GM19240 (cell line): ENCODE measurements around the gene ENOPH1.
"Not testable (repeated sequence)": the region's sequence is repeated elsewhere in the genome, so short reads cannot be mapped to it uniquely, and the experiment has no call there.

ENCODE experiments used
- DNase-seq: peaks from one replicate; pipeline ENCODE4 v3.0.0; 2011; ENCODE audit warnings: low spot score; ENCODE audit not compliant: insufficient read length

Gene ENOPH1

DNA sequence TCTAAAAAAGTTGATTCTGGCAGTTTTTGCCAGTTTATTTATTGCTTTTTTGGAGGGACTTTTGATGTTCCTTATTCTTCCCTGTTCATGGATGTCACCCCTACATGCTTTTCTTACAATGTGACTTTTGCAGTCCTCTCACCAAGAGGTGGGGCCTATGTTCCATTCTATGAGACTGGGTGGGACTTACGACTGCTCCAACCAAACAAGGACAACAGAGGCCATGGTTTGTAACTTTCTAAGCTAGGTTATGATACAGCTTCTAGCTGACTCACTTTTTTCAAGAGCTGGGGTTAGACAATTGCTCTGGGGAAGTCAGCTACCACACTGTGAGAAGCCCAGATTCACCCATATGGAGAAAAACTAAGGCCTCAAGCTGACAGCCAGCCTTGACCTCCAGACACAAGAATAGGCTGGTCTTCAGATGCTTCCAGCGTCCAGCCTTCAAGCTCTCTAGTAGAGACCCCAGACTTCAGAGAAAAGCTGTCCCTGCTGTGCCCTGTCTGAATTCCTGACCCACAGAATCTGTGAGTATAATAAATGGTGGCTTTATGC is 39.5 kb downstream of the ENOPH1 start:
- no peak for DNase-seq

DNA sequence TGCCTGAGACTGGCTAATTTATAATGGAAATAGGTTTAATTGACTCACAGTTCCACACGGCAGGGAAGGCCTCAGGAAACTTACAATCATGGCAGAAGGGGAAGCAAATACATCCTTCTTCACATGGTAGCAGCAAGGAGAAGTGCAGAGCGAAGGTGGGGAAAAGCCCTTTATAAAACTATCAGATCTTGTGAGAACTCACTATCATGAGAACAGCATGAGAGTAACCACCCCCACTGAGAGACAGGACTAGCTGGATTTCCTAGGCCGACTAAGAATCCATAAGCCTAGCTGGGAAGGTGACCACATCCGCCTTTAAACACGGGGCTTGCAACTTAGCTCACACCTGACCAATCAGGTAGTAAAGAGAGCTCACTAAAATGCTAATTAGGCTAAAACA is 42.7 kb downstream of the ENOPH1 start:
- not testable (repeated sequence) for DNase-seq

- DNase-seq: no peak
These were observed 43.3 kb downstream of the ENOPH1 start for GRCh38 chr4:82473621-82474164.

DNA sequence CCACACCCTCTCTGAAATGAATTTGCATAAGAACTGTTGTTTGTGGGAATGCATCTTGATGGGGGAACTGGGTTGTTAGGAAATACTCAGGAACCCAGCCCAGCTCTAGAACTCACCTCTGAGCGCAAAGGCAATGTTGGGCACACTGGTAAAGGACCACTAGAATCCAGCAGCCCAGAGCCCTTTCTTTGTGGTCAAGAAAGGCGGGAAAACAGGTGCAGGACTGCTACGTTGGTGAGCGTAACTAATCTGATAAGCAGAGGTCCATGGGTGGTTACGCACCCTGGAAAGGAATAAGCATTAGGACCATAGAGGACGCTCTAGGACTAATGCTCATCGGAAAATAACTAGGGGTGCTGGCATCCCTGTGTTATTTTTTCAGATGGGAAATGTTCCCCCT is 45.5 kb downstream of the ENOPH1 start:
- DNase-seq: not testable (repeated sequence)

DNA sequence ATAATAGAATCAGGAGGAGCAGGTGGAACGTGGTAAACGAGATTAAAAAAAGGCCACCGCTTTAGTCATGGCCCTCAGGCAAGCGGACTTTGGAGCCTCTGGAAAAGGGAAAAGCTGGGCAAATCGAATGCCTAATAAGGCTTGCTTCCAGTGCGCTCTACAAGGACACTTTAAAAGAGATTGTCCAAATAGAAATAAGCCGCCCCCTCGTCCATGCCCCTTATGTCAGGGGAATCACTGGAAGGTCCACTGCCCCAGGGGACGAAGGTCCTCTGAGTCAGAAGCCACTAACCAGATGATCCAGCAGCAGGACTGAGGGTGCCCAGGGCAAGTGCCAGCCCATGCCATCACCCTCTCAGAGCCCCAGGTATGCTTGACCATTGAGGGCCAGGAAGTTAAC is 47.1 kb downstream of the ENOPH1 start:
- not testable (repeated sequence) for DNase-seq

- no peak for DNase-seq
These were observed 49.2 kb downstream of the ENOPH1 start for GRCh38 chr4:82479562-82479961.

GRCh38 chr4:82480771-82481505 is 50.5 kb downstream of the ENOPH1 start:
- DNase-seq: no peak

DNA sequence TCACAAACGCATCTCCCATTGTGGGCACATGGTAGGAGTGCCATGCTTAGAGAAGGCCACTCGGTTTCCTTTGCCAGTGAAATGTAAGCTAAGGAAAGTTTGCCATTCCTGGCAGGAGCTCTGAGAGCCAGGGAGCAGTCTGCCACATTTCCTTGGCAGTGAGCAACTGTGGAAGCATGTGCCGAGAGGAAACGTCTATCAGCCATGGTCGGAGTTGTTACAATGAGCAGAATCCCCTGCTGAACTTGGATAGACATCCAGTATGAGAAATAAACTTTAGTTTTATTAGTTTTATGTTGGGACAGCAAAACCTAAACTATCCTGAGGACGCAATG is 51.1 kb downstream of the ENOPH1 start:
- DNase-seq: no peak

- DNase-seq: no peak
These were observed 52.0 kb downstream of the ENOPH1 start for GRCh38 chr4:82482387-82482786.

- DNase-seq: no peak
These were observed 54.8 kb downstream of the ENOPH1 start for GRCh38 chr4:82484996-82485783.

- DNase-seq: no peak
These were observed 58.7 kb downstream of the ENOPH1 start for GRCh38 chr4:82489076-82489475.

GRCh38 chr4:82489987-82490386 is 59.6 kb downstream of the ENOPH1 start:
- no peak for DNase-seq

GRCh38 chr4:82491251-82491960 is 61.0 kb downstream of the ENOPH1 start:
- DNase-seq: no peak

GRCh38 chr4:82493721-82494425 is 63.5 kb downstream of the ENOPH1 start:
- DNase-seq: no peak

DNA sequence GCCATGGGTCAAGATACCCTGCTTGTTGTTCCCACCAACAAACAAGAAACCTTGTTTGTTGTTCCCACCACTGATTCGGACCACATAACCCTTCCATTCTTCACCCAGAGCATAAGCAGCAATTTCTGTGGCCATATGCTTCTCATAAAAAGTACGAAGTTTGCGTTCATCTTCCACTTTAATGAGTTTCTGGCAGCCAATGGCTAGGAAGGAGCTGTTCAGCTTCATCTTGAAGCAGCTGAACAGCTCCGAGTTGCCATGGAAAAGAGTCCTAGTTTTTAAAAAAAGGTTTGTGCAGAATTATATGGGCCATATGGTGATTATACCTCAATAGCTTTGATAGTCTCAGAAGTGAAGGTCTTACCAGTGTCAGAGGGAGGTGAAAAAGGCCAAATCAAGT is 65.3 kb downstream of the ENOPH1 start:
- DNase-seq: no peak

DNA sequence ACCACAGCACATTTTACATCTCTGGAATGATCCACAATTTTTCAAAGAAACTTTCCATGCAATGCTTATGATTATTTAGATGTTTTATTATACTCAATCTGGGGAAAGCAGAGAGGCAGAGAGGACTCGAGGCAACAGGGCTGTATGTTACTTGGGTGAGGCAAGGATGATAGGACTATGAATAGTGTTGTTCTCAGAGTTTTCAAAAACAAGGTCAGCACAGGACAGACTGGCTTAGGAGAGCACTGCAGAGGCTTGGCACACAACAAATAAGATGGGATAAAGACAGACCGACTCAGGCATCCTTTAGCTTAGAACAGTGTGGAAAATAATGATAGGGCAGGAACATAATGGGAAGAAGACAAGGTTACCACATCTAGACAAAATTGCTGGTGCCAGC is 66.0 kb downstream of the ENOPH1 start:
- DNase-seq: no peak

DNA sequence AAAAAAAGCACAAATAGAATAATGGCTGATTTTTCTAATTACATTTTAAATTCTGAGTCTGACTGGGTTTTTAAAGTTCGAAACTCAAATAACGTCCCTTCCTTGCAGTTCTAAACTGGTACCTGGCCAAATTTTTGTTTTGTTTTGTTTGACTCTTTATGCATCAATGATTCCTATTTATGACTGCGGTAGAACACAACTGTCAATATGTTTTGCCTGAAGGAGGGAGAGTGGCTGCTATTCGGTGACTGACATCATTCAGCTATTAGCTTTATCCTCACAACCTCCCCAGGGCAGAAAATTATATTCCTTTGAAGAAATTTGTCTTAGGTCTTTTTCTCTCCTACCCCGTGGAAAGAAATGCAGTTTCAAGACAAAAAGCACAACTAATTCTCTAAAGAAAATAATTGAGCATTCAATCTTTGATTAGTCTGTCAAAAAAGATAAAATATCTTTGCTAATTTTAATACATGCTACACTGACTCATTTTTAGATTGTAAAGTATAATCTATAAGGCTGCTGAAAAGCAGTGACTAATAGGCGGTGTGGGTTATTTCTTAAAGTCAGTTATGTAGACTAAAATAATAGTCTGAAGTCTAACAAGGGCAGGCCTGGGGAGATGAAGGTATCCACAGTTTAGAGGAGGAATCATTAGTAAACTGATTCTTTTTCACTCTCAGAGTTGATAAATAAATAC is 69.5 kb downstream of the ENOPH1 start:
- no peak for DNase-seq

DNA sequence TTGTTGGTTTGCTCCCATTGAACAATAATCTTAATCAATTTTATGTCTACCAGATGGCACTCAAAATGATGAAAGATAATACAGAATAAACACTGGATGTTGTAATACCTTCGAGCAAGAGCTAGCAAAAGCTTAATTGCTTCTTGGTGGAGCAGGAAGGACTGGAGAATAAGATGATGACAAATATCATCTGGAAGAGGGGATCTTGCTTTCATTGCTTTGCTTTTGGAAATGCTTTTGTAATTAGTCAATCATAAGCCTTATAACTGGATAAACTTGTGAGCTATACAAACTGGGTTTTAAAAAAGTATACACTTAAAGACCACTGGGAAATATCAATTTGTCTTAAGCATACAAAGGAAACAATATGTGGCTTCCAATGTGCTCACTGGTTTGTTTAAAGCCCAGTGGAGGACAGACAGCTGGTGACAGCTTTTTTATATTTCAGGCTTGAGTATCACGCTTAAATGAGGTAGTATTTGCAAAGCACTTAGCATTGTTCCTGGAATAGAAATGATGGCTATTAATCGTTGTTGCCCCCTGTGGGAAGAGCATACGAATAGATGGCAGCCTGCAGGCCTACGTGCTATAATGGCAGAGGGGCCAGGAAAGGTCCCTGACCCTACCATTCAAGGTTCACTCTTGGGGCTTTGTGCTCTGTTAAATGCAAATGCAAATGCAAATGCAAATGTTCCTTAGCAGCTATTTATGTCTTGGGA is 70.2 kb downstream of the ENOPH1 start:
- no peak for DNase-seq

GRCh38 chr4:82501154-82501442 is 70.7 kb downstream of the ENOPH1 start:
- no peak for DNase-seq

GRCh38 chr4:82508011-82508410 is 77.6 kb downstream of the ENOPH1 start:
- no peak for DNase-seq
